Measurements from ENCODE around the gene SEPHS2.

SEPHS2 gene, protein sequence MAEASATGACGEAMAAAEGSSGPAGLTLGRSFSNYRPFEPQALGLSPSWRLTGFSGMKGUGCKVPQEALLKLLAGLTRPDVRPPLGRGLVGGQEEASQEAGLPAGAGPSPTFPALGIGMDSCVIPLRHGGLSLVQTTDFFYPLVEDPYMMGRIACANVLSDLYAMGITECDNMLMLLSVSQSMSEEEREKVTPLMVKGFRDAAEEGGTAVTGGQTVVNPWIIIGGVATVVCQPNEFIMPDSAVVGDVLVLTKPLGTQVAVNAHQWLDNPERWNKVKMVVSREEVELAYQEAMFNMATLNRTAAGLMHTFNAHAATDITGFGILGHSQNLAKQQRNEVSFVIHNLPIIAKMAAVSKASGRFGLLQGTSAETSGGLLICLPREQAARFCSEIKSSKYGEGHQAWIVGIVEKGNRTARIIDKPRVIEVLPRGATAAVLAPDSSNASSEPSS

DNA sequence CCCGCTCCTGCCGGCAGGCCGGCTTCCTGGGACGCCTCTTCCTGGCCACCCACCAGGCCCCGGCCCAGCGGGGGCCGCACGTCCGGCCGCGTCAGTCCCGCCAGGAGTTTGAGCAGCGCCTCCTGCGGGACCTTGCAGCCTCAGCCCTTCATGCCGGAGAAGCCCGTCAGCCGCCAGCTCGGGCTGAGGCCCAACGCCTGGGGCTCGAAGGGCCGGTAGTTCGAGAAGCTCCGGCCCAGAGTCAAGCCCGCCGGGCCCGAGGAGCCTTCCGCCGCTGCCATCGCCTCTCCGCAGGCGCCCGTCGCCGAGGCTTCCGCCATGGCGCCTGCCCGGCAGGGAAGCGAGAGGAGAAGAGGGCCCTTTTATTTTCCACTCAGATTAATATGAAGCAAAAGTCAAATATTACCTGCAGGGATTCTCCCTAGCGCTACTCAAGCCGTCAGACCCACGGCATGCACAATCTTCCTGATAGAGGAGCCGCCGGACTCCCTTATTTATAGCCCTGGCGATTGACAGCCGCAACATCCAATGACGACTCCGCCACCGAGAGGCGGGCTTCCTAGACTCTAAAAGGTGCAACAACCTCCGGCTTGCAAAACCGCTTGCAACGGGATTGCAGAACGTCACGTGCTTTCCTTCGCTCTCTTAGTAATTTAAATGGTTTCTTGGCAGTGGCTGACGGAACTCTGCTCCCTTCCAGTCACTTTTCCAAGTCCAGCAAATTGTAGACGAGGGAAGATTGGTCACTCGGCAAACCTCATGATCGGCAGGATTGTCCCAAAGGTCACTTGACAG is at the start of gene SEPHS2:
Gene SEPHS2 (minus strand): TSS at position 467 of the 795 bp plus-strand sequence. CDS start 147 bp downstream, at position 320.
- Mint-ChIP-seq H3K27ac (no peak within 1 kb of the TSS), H3K4me3 (peak within 1 kb of the TSS; percentile 90), H3K4me1 (peaks cover 33% of the 10 kb centered on the region), H3K9me3 (peaks cover 35% of the 10 kb centered on the region), H3K27me3 (ENCODE audit: low read depth, poor library complexity) (peaks cover 22% of the 10 kb centered on the region), H3K36me3 (ENCODE audit: low read depth) (peaks cover 34% of the 10 kb centered on the region)
- TF ChIP-seq, protein P1, sequence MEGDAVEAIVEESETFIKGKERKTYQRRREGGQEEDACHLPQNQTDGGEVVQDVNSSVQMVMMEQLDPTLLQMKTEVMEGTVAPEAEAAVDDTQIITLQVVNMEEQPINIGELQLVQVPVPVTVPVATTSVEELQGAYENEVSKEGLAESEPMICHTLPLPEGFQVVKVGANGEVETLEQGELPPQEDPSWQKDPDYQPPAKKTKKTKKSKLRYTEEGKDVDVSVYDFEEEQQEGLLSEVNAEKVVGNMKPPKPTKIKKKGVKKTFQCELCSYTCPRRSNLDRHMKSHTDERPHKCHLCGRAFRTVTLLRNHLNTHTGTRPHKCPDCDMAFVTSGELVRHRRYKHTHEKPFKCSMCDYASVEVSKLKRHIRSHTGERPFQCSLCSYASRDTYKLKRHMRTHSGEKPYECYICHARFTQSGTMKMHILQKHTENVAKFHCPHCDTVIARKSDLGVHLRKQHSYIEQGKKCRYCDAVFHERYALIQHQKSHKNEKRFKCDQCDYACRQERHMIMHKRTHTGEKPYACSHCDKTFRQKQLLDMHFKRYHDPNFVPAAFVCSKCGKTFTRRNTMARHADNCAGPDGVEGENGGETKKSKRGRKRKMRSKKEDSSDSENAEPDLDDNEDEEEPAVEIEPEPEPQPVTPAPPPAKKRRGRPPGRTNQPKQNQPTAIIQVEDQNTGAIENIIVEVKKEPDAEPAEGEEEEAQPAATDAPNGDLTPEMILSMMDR (IDR thresholded peaks at IDR 0.05) = no peak
- DNase-seq = peak; percentile 93

DNA sequence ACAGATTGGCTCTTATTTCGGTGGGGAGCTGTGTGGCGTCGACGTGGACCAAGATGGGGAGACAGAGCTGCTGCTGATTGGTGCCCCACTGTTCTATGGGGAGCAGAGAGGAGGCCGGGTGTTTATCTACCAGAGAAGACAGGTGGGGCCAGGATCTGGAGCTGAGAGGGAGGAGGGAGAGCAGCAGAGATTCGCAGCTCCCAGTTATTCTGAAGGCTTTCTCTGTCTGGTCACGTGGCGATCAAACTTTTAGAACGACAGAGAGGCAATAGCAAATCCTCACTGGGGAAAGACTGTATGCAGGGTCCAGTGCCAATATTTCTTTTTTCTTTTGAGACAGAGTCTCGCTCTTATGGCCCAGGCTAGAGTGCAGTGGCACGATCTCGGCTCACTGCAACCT is 49.0 kb upstream of the SEPHS2 start:
- Mint-ChIP-seq H3K4me1 (peaks cover 10% of the 10 kb centered on the region), H3K27ac (no peak overlapping the region), H3K4me3 (no peak overlapping the region), H3K27me3 (ENCODE audit: low read depth, poor library complexity) (peaks cover 29% of the 10 kb centered on the region), H3K9me3 (no peaks in the 10 kb centered on the region), H3K36me3 (ENCODE audit: low read depth) (no peaks in the 10 kb centered on the region)
- TF ChIP-seq, protein P1 (IDR thresholded peaks at IDR 0.05) = no peak
- DNase-seq = no peak

DNA sequence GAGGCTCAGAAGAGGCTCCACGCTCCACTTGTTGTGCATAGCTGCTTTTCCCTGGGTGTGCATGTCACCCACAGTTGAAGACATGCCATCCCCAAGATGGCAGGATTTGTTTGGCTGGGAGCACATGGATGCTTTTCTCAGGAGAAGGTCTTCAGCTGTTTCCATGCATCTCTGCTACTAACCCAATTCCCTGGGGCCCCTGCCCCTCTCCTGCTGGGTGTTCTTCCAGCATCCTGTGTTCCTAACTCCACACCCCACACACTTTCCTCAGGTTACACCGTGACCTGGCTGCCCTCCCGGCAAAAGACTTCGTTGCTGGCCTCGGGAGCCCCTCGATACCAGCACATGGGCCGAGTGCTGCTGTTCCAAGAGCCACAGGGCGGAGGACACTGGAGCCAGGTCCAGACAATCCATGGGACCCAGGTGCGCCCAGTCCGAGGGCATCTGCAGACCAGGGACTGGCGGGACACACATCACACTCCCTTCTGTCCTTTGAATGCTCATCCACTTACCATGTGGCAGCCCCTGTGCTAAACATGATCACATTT is 48.3 kb upstream of the SEPHS2 start:
- TF ChIP-seq, protein P1 (IDR thresholded peaks at IDR 0.05) = no peak
- no peaks in the 10 kb centered on the region for H3K9me3 Mint-ChIP-seq
- H3K4me3 Mint-ChIP-seq = peak overlapping the region; percentile 43
- H3K36me3 Mint-ChIP-seq (ENCODE audit: low read depth) = no peaks in the 10 kb centered on the region
- no peak overlapping the region for H3K27ac Mint-ChIP-seq
- peak; percentile 18 for DNase-seq
- peaks cover 12% of the 10 kb centered on the region for H3K4me1 Mint-ChIP-seq
- H3K27me3 Mint-ChIP-seq (ENCODE audit: low read depth, poor library complexity) = peaks cover 34% of the 10 kb centered on the region

DNA sequence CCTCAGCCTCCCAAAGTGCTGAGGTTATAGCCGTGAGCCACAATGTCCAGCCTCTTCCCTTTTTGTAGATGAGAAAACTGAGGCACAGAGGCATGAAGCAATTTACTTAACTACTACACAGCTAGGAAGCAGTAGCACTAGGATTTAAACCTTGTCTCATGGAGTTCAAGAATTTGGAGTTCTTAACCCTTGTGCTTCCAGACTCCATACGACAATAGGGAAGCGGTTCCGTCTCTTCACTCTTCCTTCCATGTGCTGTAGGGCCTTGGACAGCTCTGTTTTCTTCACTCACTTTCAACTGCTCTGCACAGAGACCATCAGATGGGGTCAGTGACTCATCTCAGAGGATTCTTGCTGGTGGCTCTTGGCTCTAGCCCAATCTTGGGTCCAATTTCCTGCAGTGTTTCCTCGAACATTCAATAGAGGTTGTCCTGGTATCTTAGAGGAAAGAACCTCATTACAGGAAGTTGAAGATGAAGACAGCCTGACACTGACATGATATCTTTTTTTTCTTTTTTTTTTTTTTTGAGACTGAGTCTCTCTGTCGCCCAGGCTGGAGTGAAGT is 46.2 kb upstream of the SEPHS2 start:
- Mint-ChIP-seq H3K4me3 (no peak overlapping the region), H3K4me1 (peaks cover 17% of the 10 kb centered on the region), H3K9me3 (no peaks in the 10 kb centered on the region), H3K36me3 (ENCODE audit: low read depth) (no peaks in the 10 kb centered on the region), H3K27ac (no peak overlapping the region), H3K27me3 (ENCODE audit: low read depth, poor library complexity) (peaks cover 41% of the 10 kb centered on the region)
- TF ChIP-seq, protein P1 (IDR thresholded peaks at IDR 0.05) = no peak
- no peak for DNase-seq

DNA sequence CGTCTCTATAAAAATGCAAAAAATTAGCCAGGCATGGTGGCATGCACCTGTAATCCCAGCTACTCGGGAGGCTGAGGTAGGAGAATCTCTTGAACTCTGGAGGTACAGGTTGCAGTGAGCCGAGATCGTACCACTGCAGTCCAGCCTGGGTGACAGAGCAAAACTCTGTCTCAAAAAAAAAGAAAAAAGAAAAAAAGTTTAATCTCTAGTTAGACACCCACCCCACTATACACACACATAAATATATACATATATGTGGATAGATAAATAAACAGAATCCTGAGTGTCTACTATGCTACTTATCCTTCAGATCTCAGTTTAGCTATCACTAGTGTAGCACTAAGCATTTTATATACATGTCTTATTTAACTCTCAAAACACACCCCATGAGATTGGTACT is 45.6 kb upstream of the SEPHS2 start:
- Mint-ChIP-seq H3K9me3 (no peaks in the 10 kb centered on the region), H3K4me3 (no peak overlapping the region), H3K27me3 (ENCODE audit: low read depth, poor library complexity) (peaks cover 39% of the 10 kb centered on the region), H3K36me3 (ENCODE audit: low read depth) (no peaks in the 10 kb centered on the region), H3K4me1 (peaks cover 21% of the 10 kb centered on the region), H3K27ac (no peak overlapping the region)
- TF ChIP-seq, protein P1 (IDR thresholded peaks at IDR 0.05) = no peak
- no peak for DNase-seq

Measured in nephron progenitor cell (in vitro differentiated cells).